ENCODE measurements around the gene AFF1. TPM values are rescaled to one million over a fixed set of nuclear protein-coding genes. Genes with fewer than 3 reads are reported as not detected.

Gene AFF1
- total RNA-seq, 1 experiment from 2014 or later, result 93.4 TPM

- 0 out of 2 replicates have a peak, but pooled peaks have one; percentile 63 for TF ChIP-seq STAT6 (CRISPR knock-in tag; conservative IDR thresholded peaks at IDR 0.05; ENCODE audit: low read depth)
Observed at GRCh38 chr4:86934771-86935565, at the start of gene AFF1 (continued).

- H3K27me3 Mint-ChIP-seq (ENCODE audit: low read depth), result peaks cover 15% of the 10 kb centered on the region
- no peak for ATAC-seq
- ChIA-PET CTCF (interaction anchor here (1.0 to 1.4 kb wide), 2 partner anchors 12 to 31 kb away, joined by 5 read pairs; no protein-coding TSS in a partner anchor), POLR2A (no interaction called here)
- DNase-seq (ENCODE audit: low spot score), result no peak
- TF ChIP-seq ZBTB43 (CRISPR knock-in tag; IDR thresholded peaks at IDR 0.05) (no peak), FOXJ3 (CRISPR knock-in tag; IDR thresholded peaks at IDR 0.05; ENCODE audit: borderline replicate concordance) (no peak), ZNF121 (CRISPR knock-in tag; IDR thresholded peaks at IDR 0.05) (no peak), AFF4 (CRISPR knock-in tag; IDR thresholded peaks at IDR 0.05; ENCODE audit: borderline replicate concordance) (no peak), ETV6 (CRISPR knock-in tag; IDR thresholded peaks at IDR 0.05) (no peak)
- peak overlapping the region; percentile 75 for H3K4me3 Mint-ChIP-seq
- H3K9me3 Mint-ChIP-seq, result no peaks in the 10 kb centered on the region
- no peak overlapping the region for H3K27ac Mint-ChIP-seq
- H3K36me3 Mint-ChIP-seq, result peaks cover 3% of the 10 kb centered on the region
- H3K4me1 Mint-ChIP-seq, result peaks cover 19% of the 10 kb centered on the region
Observed at GRCh38 chr4:86890790-86891189, 44.0 kb upstream of the AFF1 start.

GRCh38 chr4:86891762-86892635, 42.8 kb upstream of the AFF1 start, which contains the start of gene C4orf36:
Gene C4orf36, minus strand, starts transcription at chr4:86892422. Its CDS starts 902 bp downstream, at chr4:86891520.
- Mint-ChIP-seq H3K4me3 (peak within 1 kb of the TSS; percentile 75), H3K4me1 (peaks cover 19% of the 10 kb centered on the region), H3K27me3 (ENCODE audit: low read depth) (peaks cover 15% of the 10 kb centered on the region), H3K36me3 (no peaks in the 10 kb centered on the region; the same call in 1 of the 2 replicates), H3K27ac (peak within 1 kb of the TSS; percentile 82), H3K9me3 (no peaks in the 10 kb centered on the region)
- DNase-seq (ENCODE audit: low spot score) (peak; percentile 77), ATAC-seq (peak; percentile 82)
- ChIA-PET CTCF (interaction anchor here (0.6 to 1.8 kb wide), 5 partner anchors 13 to 394 kb away, joined by 3 to 10 read pairs (median 4); no protein-coding TSS in a partner anchor), POLR2A (interaction anchor here (0.6 to 1.0 kb wide), 2 partner anchors 43 to 298 kb away, joined by 3 to 4 read pairs; partner anchors contain the start of genes AFF1 and PTPN13)
- TF ChIP-seq USF2 (CRISPR knock-in tag; IDR thresholded peaks at IDR 0.05) (no peak; the same call in 1 of the 2 replicates), TEAD1 (CRISPR knock-in tag; IDR thresholded peaks at IDR 0.05) (peak; percentile 73; the same call in 1 of the 2 replicates), TEAD4 (CRISPR knock-in tag; IDR thresholded peaks at IDR 0.05) (0 out of 2 replicates have a peak, but pooled peaks have one; percentile 46), E2F5 (CRISPR knock-in tag; IDR thresholded peaks at IDR 0.05) (peak; percentile 87), ZNF423 (CRISPR knock-in tag; IDR thresholded peaks at IDR 0.05) (0 out of 2 replicates have a peak, but pooled peaks have one; percentile 6), ZNF317 (CRISPR knock-in tag; IDR thresholded peaks at IDR 0.05; ENCODE audit: borderline replicate concordance, low read depth) (peak; percentile 11; the same call in 1 of the 2 replicates), MXD4 (CRISPR knock-in tag; IDR thresholded peaks at IDR 0.05; ENCODE audit: borderline replicate concordance) (no peak), SMAD4 (CRISPR knock-in tag; IDR thresholded peaks at IDR 0.05) (peak; percentile 45; the same call in 1 of the 2 replicates), NFYB (CRISPR knock-in tag; conservative IDR thresholded peaks at IDR 0.05; ENCODE audit: low read depth) (no peak; the same call in 1 of the 2 replicates), SP1 (CRISPR knock-in tag; conservative IDR thresholded peaks at IDR 0.05) (peak; percentile 45; the same call in 1 of the 2 replicates), PREB (CRISPR knock-in tag; IDR thresholded peaks at IDR 0.05; ENCODE audit: borderline replicate concordance) (no peak), ZNF263 (CRISPR knock-in tag; IDR thresholded peaks at IDR 0.05; ENCODE audit: low read depth) (peak; percentile 28; the same call in 1 of the 2 replicates), NFATC4 (CRISPR knock-in tag; IDR thresholded peaks at IDR 0.05) (no peak)

Measured in WTC11 (cell line).